Kasumi-1 (cell line): Measurements from ENCODE around the gene MTX3.

ENCODE experiments used
- DNase-seq, 2 experiments: peaks; one replicate each; lab custom pipeline; 2025; lab: John Stamatoyannopoulos, UW

Gene MTX3

DNA sequence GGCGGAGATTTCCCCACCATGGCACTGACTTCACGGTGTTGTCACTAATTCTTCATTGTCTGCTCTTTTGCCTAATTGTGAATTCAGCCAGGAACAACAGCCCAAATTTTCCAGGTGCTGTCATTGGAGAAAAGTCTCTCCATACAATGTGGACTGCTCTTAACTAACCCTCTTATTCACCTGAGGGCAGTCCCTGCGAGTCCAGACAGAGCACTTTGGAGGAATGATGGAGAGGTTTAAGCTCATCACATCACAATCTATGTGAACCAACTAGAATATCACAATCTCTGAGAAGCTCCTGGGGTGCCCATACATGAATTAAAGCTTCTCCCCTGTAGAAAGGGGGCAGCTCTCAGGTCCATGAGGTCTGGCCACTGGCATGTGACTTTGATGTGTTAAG, 56.4 kb downstream of the MTX3 start:
- no peak for DNase-seq

DNA sequence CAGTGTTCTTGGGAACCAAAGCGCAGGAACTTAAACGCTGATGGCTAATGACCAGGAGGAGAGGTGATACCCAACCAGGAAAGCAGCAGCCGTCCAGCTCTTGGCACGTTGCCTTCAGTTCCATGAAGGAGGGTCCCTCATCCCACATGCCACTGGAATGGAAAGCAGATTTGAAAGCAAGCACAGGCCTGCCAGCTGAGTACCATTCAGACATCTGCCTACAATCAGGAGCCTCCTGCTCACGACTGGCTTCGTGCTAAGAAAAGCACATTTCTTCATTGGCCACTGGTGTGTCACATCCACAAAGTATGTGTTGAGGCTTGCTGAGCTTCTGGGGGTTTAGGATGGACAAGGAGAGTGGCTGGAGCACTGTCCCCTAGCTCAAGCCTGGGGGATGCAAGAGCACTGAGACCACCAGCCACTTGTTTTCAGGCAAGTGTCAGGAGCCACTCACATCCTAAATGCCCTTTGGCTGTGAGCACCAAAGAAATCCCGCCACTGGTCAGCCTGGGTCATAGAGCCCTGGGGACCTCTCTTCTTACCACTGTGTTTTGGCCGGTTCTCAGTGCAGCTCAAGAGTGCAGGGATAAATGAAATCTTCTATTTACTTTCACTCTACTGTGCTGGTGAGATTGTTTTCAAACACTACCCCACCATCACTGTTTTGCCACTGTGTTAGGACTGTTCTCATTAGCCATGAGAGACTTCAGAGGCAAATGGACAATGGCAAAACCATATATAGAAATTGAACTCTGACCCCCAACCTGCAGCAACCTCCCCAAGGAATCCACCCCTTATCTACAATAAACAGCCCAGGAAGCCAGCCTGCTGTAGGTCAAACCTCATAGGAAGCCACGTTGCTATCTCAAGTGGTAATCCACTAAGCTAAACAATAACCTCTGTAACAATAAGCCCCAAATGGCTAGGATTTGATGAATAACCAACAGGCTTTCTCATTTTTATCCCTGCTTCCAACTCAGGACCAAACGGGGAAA, 58.3 kb downstream of the MTX3 start:
- no peak for DNase-seq

DNA sequence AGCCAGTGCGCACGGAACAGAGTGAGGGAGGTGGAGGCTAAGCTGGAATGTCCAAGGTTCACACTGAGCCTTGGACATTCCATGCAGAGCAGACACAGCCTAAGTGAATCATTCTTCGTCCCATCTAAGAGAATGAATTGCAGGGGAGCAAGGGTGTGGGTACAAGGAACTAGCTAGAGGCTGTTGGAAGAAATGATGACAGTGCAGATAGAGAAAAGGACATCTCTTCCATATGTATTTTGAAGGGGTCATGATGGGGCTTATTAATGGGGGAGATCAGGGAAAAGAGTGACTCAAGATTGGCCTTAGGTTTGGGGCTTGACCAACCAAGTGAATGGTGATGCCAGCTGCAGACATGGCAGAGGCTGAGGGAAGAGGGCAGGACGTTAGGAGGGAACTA, 59.2 kb downstream of the MTX3 start:
- DNase-seq: no peak

DNA sequence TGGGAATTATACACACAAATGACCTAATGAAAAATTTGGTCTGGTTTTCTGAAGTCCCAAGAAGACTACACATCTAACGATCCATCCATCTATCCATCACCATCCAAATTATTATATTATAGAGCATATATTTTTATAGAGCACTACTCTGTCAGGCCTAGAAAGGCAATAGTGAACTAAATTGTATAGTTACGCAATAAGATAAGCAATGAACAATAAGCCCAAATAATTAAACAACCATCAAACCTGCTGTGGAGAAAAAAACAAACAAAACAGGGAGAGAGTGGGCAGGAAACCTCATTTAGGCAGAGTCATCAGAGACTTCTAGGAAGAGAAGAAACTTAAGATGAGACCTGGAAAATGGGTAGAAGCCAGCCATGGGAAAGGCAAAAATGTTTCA, 59.7 kb downstream of the MTX3 start:
- no peak for DNase-seq

- no peak for DNase-seq
Measured at GRCh38 chr5:79929095-79929494, 62.0 kb downstream of the MTX3 start.
